ENCODE measurements around the gene TUBB1.
"Not testable (repeated sequence)": the region's sequence is repeated elsewhere in the genome, so short reads cannot be mapped to it uniquely, and the experiment has no call there.

The TUBB1 gene

GRCh38 chr20:59033093-59033492, 13.9 kb downstream of the TUBB1 start:
- DNase-seq (ENCODE audit: low read depth) = no peak
- no peak for TF ChIP-seq CTCF (IDR thresholded peaks at IDR 0.05; ENCODE audit: insufficient read depth, low read depth, low read length, missing control alignments)
- peak overlapping the region; percentile 64 for H3K4me3 ChIP-seq (ENCODE audit: low read depth, low read length)

GRCh38 chr20:59033616-59034165, 14.5 kb downstream of the TUBB1 start:
- DNase-seq (ENCODE audit: low read depth) = no peak

GRCh38 chr20:59035381-59035780, 16.2 kb downstream of the TUBB1 start:
- TF ChIP-seq CTCF (IDR thresholded peaks at IDR 0.05; ENCODE audit: insufficient read depth, low read depth, low read length, missing control alignments) = no peak
- no peak for DNase-seq (ENCODE audit: low read depth)
- no peak overlapping the region for H3K4me3 ChIP-seq (ENCODE audit: low read depth, low read length)

More at GRCh38 chr20:59033616-59034165, 14.5 kb downstream of the TUBB1 start:
- no peak overlapping the region for H3K4me3 ChIP-seq (ENCODE audit: low read depth, low read length)
- TF ChIP-seq CTCF (IDR thresholded peaks at IDR 0.05; ENCODE audit: insufficient read depth, low read depth, low read length, missing control alignments) = no peak

- TF ChIP-seq CTCF (IDR thresholded peaks at IDR 0.05; ENCODE audit: insufficient read depth, low read depth, low read length, missing control alignments) = no peak
- DNase-seq (ENCODE audit: low read depth) = no peak
- H3K4me3 ChIP-seq (ENCODE audit: low read depth, low read length) = no peak overlapping the region
Observed at GRCh38 chr20:59037386-59037785, 18.2 kb downstream of the TUBB1 start.

GRCh38 chr20:59039233-59039632, 20.0 kb downstream of the TUBB1 start:
- H3K4me3 ChIP-seq (ENCODE audit: low read depth, low read length) = no peak overlapping the region
- DNase-seq (ENCODE audit: low read depth) = no peak
- TF ChIP-seq CTCF (IDR thresholded peaks at IDR 0.05; ENCODE audit: insufficient read depth, low read depth, low read length, missing control alignments) = no peak

GRCh38 chr20:59040667-59041066, 21.4 kb downstream of the TUBB1 start:
- no peak overlapping the region; the same call in 1 of the 2 replicates for H3K4me3 ChIP-seq (ENCODE audit: low read depth, low read length)
- TF ChIP-seq CTCF (IDR thresholded peaks at IDR 0.05; ENCODE audit: insufficient read depth, low read depth, low read length, missing control alignments) = no peak
- DNase-seq (ENCODE audit: low read depth) = no peak

- not testable (repeated sequence) for DNase-seq (ENCODE audit: low read depth)
- peak overlapping the region; percentile 75 for H3K4me3 ChIP-seq (ENCODE audit: low read depth, low read length)
Observed at GRCh38 chr20:59041487-59041886, 22.3 kb downstream of the TUBB1 start.

Data from GM12865 (cell line).